Measurements from ENCODE around the gene ADCY10.
A peak's percentile ranks its signal among the peaks of the same experiment; 100 is the strongest.
"Not testable (repeated sequence)": the region's sequence is repeated elsewhere in the genome, so short reads cannot be mapped to it uniquely, and the experiment has no call there.

The ADCY10 gene, protein sequence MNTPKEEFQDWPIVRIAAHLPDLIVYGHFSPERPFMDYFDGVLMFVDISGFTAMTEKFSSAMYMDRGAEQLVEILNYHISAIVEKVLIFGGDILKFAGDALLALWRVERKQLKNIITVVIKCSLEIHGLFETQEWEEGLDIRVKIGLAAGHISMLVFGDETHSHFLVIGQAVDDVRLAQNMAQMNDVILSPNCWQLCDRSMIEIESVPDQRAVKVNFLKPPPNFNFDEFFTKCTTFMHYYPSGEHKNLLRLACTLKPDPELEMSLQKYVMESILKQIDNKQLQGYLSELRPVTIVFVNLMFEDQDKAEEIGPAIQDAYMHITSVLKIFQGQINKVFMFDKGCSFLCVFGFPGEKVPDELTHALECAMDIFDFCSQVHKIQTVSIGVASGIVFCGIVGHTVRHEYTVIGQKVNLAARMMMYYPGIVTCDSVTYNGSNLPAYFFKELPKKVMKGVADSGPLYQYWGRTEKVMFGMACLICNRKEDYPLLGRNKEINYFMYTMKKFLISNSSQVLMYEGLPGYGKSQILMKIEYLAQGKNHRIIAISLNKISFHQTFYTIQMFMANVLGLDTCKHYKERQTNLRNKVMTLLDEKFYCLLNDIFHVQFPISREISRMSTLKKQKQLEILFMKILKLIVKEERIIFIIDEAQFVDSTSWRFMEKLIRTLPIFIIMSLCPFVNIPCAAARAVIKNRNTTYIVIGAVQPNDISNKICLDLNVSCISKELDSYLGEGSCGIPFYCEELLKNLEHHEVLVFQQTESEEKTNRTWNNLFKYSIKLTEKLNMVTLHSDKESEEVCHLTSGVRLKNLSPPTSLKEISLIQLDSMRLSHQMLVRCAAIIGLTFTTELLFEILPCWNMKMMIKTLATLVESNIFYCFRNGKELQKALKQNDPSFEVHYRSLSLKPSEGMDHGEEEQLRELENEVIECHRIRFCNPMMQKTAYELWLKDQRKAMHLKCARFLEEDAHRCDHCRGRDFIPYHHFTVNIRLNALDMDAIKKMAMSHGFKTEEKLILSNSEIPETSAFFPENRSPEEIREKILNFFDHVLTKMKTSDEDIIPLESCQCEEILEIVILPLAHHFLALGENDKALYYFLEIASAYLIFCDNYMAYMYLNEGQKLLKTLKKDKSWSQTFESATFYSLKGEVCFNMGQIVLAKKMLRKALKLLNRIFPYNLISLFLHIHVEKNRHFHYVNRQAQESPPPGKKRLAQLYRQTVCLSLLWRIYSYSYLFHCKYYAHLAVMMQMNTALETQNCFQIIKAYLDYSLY (N-terminal part only)

DNA sequence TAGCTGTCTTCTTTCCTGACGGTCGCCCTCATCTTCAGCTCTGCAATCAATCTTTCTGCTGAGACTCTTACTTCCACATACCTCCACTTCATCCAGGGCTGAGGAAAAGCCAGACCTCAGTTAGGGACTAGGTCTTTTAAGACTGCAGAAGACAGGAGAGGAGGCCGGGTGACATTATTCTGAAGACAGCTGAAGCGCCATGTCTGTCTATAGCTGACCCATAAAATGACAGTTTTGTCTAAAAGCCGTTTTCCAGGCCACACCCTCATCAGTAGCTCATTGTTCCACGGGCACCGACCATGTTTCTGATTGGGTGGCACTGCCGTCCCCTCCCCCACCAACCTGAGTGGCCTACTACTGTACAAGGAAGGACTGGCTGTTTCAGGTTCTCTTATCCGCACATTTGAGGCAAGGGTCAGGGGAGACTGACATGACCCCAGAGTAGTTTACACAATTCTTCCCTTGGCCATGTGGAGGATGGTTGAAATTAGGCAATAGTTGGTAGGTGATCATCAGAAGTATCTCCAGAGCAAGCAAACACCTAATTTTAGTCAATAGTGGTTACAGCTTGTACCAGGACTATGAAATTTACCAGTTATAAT lies at the start of gene ADCY10:
TSS of gene ADCY10 (minus strand) at position 240 of the 602 bp plus-strand sequence. CDS start 8,994 bp downstream, outside the sequence.
- DNase-seq (ENCODE audit: low read depth, low spot score) = no peak

DNA sequence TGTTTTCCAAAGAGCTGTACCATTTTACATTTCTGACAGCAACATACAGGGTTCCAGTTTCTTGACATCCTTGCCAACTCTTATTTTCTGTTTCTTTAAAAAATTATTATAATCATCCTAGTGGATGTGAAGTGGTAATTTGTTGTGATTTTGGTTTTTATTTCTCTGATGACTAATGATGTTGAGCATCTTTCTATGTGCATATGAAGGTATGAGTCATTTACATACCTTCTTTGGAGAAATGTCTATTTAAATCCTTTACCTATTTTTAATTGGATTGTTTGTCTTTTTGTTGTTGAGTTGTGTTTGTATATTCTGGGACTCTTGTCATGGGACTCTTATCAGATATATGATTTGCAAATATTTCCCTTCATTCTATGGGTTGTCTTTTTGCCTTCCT lies 43.8 kb upstream of the ADCY10 start:
- no peak for DNase-seq (ENCODE audit: low read depth, low spot score)

DNA sequence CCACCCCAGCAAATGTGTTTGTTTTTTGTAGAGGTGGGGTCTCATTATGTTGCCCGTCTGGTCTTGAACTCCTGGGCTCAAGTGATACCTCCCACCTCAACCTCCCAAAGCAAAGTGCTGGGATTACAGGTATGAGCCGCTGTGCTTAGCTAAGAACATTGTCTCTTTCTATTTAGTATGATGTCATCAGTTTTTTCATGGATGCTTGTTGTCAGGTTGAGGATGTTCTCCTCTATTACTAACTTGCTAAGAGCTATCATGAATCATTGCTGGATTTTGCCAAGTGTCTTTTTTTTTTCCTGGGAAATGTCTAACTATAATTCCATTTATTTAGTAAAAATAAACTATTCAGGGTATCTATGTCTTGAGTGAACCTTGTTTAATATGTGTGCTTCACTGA lies 42.0 kb upstream of the ADCY10 start:
- DNase-seq (ENCODE audit: low read depth, low spot score) = no peak

DNA sequence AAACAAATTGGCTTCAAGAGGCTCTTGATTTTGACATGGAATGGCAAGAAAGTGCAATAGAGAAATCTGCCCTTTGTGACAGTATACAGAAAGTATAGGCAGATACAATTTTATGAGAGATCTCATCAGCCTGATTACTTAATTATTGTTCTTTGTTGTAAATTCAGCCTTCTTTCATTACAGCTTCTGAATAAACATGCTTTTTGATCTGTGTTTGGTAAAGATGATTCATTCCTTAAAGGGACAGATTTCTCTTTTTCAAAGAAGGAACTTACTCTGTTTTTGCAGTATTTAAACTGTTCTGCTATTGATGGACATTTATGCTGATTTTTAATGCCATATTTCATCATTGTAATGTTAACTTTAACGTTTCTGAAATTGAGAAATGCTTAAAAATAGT lies 36.6 kb upstream of the ADCY10 start:
- DNase-seq (ENCODE audit: low read depth, low spot score) = no peak

DNA sequence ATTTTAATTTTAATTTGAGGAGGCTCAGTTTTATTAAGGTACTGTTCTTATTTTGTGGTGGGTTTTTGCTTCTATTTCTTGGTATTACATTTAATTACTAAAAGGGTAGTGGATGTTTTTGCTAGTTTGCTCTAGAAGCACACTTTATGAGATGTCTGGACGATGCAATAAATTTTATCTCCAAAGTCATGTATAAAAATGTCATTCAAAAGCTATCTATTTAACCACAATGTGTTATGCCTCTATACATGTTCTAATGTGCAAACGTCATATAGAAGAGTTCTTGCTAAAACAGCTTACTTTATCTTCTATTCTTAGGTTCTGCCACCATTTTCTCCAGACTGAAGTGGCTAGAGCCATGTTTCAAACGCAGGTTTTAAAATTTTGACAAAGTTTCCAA lies 35.9 kb upstream of the ADCY10 start:
- DNase-seq (ENCODE audit: low read depth, low spot score) = no peak

DNA sequence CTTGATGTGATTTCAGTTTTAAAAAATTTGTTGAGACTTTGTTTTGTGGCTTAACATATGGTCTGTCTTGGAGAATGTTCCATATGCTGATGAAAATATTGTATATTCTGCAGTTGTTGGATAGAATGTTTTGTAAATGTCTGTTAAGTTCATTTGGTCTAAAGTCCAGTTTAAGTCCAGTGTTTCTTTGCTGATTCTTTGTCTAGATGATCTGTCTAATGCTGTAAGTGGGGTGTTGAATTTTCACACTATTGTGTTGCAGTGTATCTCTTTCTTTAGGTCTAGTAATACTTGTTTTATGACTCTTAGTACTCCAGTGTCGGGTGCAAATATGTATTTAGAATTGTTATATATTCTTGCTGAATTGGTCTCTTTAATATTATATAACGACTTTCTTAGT lies 33.8 kb upstream of the ADCY10 start:
- no peak for DNase-seq (ENCODE audit: low read depth, low spot score)

DNA sequence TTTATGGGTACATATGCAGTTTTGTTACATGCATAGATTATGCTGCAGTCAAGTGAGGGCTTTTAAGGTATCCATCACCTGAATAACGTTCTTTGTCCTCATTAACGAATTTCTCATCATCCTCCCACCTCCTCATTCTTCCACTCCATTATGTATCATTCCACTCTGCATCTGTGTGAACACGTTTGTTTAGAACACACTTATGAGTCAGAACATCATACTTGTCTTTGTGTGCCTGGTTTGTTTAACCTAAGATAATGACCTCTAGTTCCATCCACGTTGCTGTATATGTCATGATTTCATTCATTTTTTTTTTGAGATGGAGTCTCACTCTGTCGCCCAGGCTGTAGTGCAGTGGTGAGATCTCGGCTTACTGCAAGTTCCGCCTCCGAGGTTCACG lies 29.6 kb upstream of the ADCY10 start:
- DNase-seq (ENCODE audit: low read depth, low spot score) = no peak

DNA sequence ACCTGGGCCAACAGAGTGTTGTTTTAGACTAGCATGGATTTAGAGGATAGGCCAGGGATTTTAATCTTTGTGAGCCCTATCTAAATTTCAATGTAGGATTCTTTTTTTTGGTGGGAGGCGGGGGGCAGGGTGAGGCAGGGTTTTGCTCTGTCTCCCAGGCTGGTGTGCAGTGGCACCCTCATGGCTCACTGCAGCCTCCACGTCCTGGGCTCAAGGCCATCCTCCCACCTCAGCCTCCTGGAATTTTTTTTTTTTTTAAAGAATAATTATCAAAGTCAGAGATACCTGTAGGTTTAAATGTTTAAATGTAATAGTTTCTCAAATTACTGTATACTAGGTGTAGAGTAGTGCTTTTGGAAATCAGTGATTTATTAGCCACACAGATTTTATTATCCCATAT lies 26.3 kb upstream of the ADCY10 start:
- no peak for DNase-seq (ENCODE audit: low read depth, low spot score)

DNA sequence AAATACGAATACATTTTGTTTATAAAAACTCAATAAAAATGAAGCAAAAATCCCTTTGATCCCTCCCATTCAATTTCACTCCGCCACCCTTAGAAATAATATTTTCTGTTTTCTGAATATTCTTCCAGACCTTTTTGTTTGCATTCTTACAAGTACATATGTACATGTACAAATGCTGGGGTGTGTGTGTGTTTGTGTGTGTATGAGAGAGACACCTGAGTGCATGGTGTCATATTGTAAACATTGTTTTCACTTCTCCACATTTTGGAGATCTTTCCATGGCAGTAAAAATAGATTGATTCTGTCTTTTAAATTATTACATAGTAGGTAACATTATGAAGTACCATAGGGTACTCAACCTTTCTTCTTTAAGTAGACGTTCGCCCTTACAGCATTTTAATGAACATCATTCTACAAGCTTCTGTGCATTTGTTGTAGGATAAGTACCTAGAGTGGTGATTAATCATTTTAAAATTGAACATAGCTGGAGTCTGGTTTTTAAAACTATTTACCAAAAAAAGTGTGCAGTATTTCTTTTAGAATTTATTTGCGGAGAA lies 24.2 kb upstream of the ADCY10 start:
- DNase-seq (ENCODE audit: low read depth, low spot score) = no peak

DNA sequence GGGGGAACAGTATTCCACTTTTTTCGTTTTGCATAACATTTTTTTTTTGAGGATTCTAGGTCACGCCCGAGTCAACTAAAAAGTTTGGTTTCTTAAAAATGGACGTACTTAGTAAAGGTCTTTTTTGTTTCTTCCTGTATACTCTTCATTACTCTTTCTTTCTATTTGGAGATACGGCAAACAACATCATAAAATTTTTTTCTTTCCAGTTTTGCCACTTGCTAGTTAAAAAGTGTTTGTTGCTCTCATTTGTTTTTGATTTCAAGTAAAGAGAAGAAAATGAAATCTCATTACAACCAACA lies 23.7 kb upstream of the ADCY10 start:
- DNase-seq (ENCODE audit: low read depth, low spot score) = no peak

DNA sequence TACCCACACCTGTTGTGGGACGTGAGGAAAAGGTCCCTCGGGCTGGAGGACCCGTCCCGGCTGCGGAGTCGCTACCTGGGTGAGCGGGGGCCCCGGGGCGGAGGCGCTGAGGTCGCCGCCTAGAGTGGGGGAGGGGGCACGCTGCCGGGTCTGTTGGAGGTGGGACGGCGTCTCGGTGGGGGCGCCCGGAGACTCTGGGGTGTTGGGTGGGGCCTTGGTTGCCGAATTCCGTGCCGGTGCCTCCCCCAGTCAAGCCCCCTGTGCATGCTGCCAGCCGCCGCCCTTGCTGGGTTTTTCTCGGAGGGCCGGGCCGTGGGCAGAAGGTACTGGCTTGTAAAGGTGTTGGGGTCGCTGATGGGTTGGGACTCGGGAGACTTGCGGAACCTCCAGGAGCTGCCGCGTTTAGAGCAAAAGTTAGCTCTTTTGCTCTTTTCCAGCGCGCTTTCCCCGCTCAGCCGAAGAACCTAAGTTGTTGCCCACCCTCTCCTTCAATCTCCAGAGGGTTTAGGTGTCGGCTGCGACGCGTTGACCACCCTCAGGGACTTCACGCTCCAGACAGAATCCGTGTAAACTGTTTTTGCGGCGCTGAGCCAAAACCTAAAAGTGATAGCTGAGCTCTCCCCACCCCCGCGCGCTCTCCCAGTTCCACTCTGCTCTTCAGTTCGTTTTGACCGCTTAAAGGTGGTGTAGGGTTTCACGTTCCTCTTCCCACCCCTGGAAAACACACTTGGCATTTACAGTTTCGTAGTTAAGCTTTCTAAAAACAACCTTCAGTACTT lies 23.2 kb upstream of the ADCY10 start, which contains the start of gene MPC2:
TSS of gene MPC2 (minus strand) at position 143 of the 779 bp plus-strand sequence. CDS start 1,231 bp downstream, outside the sequence.
- no peak for DNase-seq (ENCODE audit: low read depth, low spot score)

DNA sequence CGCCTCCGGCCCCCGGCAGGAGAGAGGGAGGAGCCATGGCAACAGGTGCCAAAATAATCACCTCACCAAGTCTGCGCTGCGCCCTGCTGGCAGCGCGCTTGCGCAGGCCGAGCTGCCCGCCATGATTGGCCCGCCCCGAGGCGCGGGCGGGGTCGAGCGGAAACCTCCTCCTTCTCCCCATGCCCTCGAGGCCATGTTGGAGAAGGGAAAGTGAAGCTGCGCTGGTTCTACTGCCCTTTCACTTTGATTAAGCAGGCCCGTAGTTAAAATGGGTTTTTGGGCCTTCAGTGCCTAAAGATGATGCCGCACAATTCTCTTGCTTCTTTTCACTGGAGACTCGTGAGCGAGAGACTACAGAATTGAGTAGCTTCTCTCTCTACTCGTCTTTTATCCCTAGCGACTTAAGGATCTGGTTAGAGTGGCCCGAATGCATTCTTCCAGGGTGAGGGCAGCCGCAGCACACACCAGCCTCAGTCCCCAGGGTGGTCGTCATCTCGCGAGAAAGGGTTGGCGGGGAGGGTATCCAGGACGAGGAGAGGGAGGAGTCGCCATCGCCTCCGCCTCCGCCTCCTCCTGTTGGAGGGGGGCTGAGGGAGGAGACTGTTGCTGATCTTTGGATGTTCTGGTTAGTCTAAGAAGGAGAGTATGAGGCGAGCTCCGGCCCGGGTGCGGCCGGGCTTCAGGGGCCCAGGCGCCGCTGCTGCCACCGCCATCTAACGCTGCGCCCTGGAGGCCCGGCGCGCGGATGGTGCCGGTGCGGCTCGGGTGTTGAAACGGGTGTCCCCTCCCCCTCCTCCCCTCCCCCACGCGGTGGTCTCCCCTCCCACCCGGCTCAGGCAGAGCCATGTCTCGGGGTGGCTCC lies 22.4 kb upstream of the ADCY10 start, which contains the start of gene DCAF6:
TSS of gene DCAF6 (plus strand) at position 616 of the 862 bp plus-strand sequence. CDS start at position 845, 229 bp downstream.
- peak; percentile 95 for DNase-seq (ENCODE audit: low read depth, low spot score)

DNA sequence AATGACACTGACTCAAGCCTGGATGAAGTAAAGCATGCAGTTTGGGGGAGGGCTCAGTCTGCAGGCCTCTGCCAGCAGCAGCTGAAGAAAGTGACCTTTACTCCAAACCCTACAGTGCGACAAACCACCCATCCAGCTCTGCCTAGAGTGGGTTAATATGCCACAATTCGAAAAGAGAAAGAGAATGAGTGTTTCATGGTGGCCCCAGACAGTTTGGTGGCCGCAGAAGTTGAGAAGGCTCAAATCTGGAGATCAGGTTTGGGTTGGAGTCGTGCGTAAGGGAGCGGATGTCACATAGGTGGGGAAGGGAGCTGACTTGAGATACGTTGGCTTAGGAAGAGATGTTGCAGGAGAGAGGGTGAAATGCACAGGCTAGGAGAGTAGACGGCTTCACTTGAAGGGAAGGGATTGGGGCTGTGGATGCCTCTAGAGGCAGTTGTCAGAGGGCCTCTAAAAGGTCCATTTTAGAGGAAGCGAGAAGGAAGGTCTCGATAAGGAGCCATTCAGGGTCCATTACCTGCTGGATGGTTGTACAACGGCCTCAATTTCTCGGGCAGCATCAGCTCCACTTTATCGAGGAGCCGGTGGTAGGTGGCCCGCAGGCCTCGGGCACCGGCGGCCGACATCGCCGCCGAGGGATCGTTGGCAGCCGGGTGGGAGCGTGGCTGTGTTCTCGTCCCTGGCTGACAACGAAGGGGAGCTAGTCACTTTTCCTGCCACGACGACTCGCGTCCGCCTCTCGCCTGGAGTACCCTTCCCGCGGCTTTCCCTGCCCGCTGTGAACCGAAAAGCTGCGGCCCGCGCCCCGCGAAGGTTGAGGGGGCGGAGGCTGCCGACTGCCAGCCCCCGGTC lies 21.5 kb upstream of the ADCY10 start:
- peak; percentile 2 for DNase-seq (ENCODE audit: low read depth, low spot score)

DNA sequence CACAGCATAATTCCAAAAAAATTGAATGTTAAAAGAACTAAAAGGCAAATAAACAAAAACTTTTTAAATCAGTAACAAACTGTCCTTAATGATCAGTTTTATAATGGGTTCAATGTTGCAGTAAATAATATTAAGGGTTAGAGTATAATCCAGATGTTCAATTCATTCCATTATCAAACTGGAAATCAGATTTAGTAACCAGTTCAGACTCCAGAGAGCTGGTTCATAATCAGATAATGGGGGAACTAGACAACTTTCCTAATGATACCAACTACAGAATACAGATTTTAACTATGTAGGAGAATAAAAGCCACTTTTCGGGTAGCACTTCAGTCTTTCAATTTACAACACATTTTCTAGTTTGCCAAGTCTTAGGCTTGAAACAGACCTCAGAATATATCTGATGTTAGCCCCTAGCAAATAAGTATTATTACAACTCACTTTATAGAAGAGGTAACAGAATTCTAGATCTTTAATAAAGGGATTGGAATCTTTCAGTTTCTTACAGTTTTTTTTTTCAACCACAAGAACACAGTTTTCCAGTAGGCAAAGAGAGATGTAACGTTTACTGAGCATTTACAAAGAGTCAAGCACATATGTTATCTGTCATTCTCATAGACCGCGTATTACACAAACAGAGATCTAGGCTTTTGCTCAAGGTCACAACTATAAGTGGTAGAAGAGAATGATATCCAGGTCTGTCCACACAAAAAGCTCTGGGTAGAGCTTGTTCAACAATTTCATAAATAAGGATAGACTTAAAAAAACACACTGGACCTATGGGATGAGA lies 20.7 kb upstream of the ADCY10 start:
- DNase-seq (ENCODE audit: low read depth, low spot score) = no peak

DNA sequence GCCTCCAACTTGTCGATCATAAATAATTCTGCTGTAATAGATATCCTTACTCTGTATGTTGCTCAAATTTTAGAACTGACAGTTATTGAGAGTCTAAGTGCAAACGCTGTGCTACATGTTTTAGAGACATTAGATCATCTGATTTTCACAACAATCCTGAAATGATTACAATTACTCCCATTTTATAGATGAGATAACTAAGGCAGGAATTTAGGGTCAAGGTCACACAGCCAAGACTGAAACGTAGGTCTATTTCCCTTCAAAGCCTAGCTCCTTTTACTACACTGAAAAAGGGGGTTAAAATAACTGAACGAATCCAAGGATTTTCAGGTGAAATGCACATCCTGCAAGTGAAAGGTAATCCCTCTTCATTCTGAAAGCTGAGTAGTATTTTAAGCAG lies 19.9 kb upstream of the ADCY10 start:
- DNase-seq (ENCODE audit: low read depth, low spot score) = no peak

DNA sequence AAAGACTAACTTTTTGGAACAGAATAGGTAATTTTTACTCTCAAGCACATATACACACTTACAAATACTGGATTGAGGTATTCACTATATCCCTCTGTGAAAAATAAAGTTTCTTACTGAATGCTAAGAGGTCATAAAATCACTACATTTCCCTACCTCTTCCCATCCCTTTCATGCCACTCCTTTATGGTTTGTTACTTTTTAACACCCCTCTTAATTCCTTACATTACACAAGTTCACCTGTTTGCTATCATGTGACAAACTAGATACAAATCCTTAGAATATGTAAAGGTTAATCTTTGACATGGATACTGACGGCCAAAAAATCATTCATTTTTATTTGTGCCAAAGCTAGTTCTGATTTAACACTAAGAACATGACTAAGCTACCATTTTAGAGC lies 15.8 kb upstream of the ADCY10 start:
- no peak for DNase-seq (ENCODE audit: low read depth, low spot score)

DNA sequence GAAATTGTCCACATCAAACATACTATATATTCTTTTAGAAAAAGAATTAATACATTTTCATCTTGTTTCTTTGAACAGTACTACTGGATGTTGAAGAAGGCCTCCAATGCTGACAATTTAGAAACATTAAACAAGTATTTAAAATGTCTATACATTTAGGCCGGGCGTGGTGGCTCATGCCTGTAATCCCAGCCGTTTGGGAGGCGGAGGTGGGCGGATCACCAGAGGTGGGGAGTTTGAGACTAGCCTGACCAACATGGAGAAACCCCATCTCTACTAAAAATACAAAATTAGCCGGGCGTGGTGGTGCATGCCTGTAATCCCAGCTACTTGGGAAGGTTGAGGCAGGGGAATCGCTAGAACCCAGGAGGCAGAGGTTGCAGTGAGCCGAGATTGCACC lies 15.0 kb upstream of the ADCY10 start:
- DNase-seq (ENCODE audit: low read depth, low spot score) = not testable (repeated sequence)

DNA sequence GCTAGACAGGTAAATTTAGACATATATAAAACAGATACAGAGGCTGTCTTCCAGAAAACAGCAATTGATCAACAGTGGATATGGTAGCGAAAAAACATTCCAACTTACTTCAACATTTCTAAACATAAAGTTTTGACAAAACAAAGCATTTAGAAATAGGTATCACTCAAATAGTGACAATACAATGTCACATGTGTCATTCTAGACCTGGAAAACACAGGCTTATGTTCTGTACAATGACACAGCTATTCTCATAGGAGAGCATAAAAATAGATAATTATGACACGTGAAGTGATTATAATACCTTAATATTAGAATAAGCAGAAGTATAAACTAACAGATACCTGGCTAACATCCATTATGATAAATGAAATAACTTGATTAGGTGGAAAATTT lies 14.5 kb upstream of the ADCY10 start:
- DNase-seq (ENCODE audit: low read depth, low spot score) = no peak
